H1 (cell line): Measurements from ENCODE around the gene S100A4. TPM values are rescaled to one million over a fixed set of nuclear protein-coding genes. Genes with fewer than 3 reads are reported as not detected.

Experiments used
- NANOG ChIP-seq: IDR thresholded peaks from 2 replicates; pipeline ENCODE4 v1.6.1; 2011; ENCODE audit warnings: low read length, low read depth, mild to moderate bottlenecking, inconsistent platforms; ENCODE audit not compliant: insufficient read depth, poor library complexity, severe bottlenecking
- RAD21 ChIP-seq, 2 experiments: IDR thresholded peaks in 1 of 2; conservative IDR thresholded peaks in 1 of 2; 2 replicates each; pipeline ENCODE4 v1.6.1; 2011; ENCODE audit warnings: low read depth in 2 of 2, low read length in 2 of 2, improper control_type of control experiment in 1 of 2, inconsistent platforms in 1 of 2, mild to moderate bottlenecking in 1 of 2, moderate library complexity in 1 of 2
- TBP ChIP-seq: IDR thresholded peaks from 2 replicates; pipeline ENCODE4 v1.6.1; 2011; ENCODE audit warnings: low read depth, low read length, improper control_type of control experiment
- polyA plus RNA-seq, 7 experiments: library from polyadenylated mRNA; depleted of rRNA in 3 of 7; stranded (reverse) in 5 of 7; unstranded in 2 of 7; fragments of >200 nt in 5 of 7; fragments of 200-250 nt in 2 of 7; gene quantifications; 1 replicate in 5 of 7; 2 replicates in 1 of 7; 4 replicates in 1 of 7; pipeline versions ENCODE4 v1.2.1 to v1.2.3, GENCODE V29; 2011 to 2013; ENCODE audit warnings: missing spikeins in 2 of 7, mixed read lengths in 2 of 7
- total RNA-seq: library from RNA; stranded (reverse); fragmentation: NEBNext Ultra II Directional; extraction: Animal tissue kit (Norgen Biotek cat#: 25700); gene quantifications from 2 replicates; pipeline ENCODE4 v1.2.1, GENCODE V29; 2021

Gene S100A4
- total and polyA plus RNA-seq, 2 of the 8 experiments (the other 6 are each of a cell fraction or from before 2014, with no cell fraction given) = 36.3 to 85.4 TPM

DNA sequence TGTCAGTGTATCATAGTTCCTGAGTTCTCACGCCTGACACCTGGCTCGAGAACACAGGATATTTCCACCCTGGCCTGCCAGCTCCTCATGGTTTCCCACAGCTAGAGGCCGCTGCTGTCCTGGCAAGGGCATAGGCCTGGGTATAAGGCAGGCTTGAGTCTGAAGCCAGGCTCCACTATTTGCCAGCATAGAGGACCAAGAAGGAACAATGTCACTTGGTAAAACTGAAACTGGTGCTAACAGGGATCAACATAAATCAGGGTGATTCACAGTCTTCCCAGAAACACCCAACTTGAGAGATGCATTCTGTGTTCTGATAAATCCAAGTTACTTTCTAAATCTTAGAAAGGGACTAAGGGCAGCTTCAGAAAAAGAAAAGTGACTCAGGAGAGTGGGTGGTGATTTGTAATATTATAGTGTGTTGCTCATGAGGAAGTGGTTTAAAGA lies 27.0 kb upstream of the S100A4 start (continued):
- peak; percentile 93 to 97 for TF ChIP-seq RAD21 (IDR thresholded peaks at IDR 0.05 in 1 of 2, conservative IDR thresholded peaks at IDR 0.05 in 1 of 2; ENCODE audit: low read depth in 2 of 2, low read length in 2 of 2)
- no peak for TF ChIP-seq NANOG
- no peak for TF ChIP-seq TBP
